ENCODE results near the gene ZBTB1. TPM values are rescaled to one million over a fixed set of nuclear protein-coding genes. Genes with fewer than 3 reads are reported as not detected.
A peak's percentile ranks its signal among the peaks of the same experiment; 100 is the strongest.

ZBTB1 gene
- total RNA-seq, 1 experiment from 2014 or later = 37.8 TPM

DNA sequence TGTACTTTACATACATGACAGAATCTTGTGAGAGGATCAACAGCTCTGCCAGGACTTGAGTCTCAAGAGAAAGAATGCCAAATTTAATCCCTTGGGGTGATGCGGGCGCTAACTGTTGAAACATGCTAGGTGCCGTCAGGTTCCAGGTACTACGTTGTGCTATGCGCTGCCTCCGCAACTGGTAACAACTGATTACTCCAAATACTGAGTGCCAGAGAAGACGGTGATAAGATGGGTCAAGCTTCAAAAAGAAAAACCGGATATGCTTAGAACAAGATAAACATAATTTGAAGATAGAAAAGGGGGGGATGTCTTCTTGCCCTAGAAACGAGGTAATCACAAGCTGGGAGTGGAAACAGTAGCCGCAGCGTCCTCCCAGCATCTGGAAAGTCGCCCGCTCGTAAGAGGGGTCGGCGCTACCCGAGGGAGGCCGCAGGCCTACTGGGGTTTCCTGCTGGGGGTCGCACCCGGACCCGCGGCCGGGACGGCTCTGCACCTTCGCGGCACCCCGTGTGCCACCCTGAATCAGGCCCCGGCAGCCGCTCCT lies 1.6 kb upstream of the ZBTB1 start:
- H2AFZ ChIP-seq (ENCODE audit: low read length) = no peak overlapping the region
- no peak overlapping the region for H3K27ac ChIP-seq (ENCODE audit: insufficient read length, low read depth, low read length)
- H2BK120ac ChIP-seq (ENCODE audit: low read depth, low read length, poor library complexity, severe bottlenecking) = no peak overlapping the region
- no peak overlapping the region for H3K56ac ChIP-seq (ENCODE audit: insufficient read length, low read depth, low read length)
- H3K27me3 ChIP-seq (ENCODE audit: insufficient read depth, low read length) = no peaks in the 10 kb centered on the region
- no peaks in the 10 kb centered on the region for H4K20me1 ChIP-seq (ENCODE audit: control insufficient read depth, insufficient read depth, insufficient read length)
- H2BK5ac ChIP-seq (ENCODE audit: insufficient read length, low read length) = no peak overlapping the region
- H3K27me3 Mint-ChIP-seq (ENCODE audit: low read depth) = no peaks in the 10 kb centered on the region
- H4K91ac ChIP-seq (ENCODE audit: insufficient read length, low read depth, low read length) = no peak overlapping the region
- H2BK20ac ChIP-seq (ENCODE audit: low read depth, low read length, poor library complexity, severe bottlenecking) = no peak overlapping the region
- H3K9me3 ChIP-seq (ENCODE audit: control insufficient read depth, low read depth, low read length) = no peaks in the 10 kb centered on the region
- no peak overlapping the region for H2BK15ac ChIP-seq (ENCODE audit: low read depth, low read length)
- no peaks in the 10 kb centered on the region; the same call in 1 of the 2 replicates for H3K4me1 ChIP-seq (ENCODE audit: insufficient read depth, low read length)
- H3K23me2 ChIP-seq (ENCODE audit: insufficient read length, low read depth, low read length, poor library complexity, severe bottlenecking) = peaks cover 15% of the 10 kb centered on the region
- H3T11ph ChIP-seq (ENCODE audit: low read length) = no peak overlapping the region
- H3K4me1 Mint-ChIP-seq = peaks cover 39 to 40% of the 10 kb centered on the region in 2 experiments
- no peak overlapping the region for H3K4ac ChIP-seq (ENCODE audit: low read depth, low read length)
- H4K5ac ChIP-seq (ENCODE audit: insufficient read length, low read depth, low read length) = no peak overlapping the region
- peak overlapping the region; percentile 83; the same call in 1 of the 2 replicates for H3K14ac ChIP-seq (ENCODE audit: insufficient read depth, low read length)
- peaks cover 22% of the 10 kb centered on the region; the same call in 1 of the 2 replicates for H3K79me2 ChIP-seq (ENCODE audit: insufficient read depth, low read length)
- H3K4me2 ChIP-seq (ENCODE audit: insufficient read depth, insufficient read length, low read length) = peak overlapping the region; percentile 91
- no peak overlapping the region for H4K8ac ChIP-seq (replicated peaks; ENCODE audit: insufficient read length, low read depth, low read length)
- no peak overlapping the region for H2AK5ac ChIP-seq (ENCODE audit: insufficient read length, low read length)
- H3K27ac Mint-ChIP-seq = peak overlapping the region; percentile 91 to 92 (median 91)
- H3K23ac ChIP-seq (ENCODE audit: insufficient read length, low read depth, low read length) = no peak overlapping the region
- peak overlapping the region; percentile 12 for H3K18ac ChIP-seq (ENCODE audit: insufficient read length, low read depth, low read length)
- H3K9ac ChIP-seq (ENCODE audit: extremely low read depth, insufficient read length, low read length) = peak overlapping the region; percentile 75
- no CpG with 5 or more reads among the region's 29 CpGs for WGBS (ENCODE audit: extremely low coverage, insufficient read length, low lambda C conversion rate)
- H3K79me1 ChIP-seq (ENCODE audit: insufficient read depth, low read depth, low read length, poor library complexity, severe bottlenecking) = no peaks in the 10 kb centered on the region
- H3K9me3 Mint-ChIP-seq = no peaks in the 10 kb centered on the region
- no peak overlapping the region for H2BK12ac ChIP-seq (ENCODE audit: insufficient read length, low read depth, low read length)
- TF ChIP-seq, protein P1, sequence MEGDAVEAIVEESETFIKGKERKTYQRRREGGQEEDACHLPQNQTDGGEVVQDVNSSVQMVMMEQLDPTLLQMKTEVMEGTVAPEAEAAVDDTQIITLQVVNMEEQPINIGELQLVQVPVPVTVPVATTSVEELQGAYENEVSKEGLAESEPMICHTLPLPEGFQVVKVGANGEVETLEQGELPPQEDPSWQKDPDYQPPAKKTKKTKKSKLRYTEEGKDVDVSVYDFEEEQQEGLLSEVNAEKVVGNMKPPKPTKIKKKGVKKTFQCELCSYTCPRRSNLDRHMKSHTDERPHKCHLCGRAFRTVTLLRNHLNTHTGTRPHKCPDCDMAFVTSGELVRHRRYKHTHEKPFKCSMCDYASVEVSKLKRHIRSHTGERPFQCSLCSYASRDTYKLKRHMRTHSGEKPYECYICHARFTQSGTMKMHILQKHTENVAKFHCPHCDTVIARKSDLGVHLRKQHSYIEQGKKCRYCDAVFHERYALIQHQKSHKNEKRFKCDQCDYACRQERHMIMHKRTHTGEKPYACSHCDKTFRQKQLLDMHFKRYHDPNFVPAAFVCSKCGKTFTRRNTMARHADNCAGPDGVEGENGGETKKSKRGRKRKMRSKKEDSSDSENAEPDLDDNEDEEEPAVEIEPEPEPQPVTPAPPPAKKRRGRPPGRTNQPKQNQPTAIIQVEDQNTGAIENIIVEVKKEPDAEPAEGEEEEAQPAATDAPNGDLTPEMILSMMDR (conservative IDR thresholded peaks at IDR 0.05) = no peak
- H3K36me3 Mint-ChIP-seq (ENCODE audit: insufficient read depth in 1 of 3, low read depth in 3 of 3) = peaks cover 7 to 15% (median 14%) of the 10 kb centered on the region in 3 experiments; a peak in 6 of 7 replicates
- no peak for DNase-seq
- peak overlapping the region; percentile 84 to 86 for H3K4me3 Mint-ChIP-seq
